ENCODE data around the gene MEOX1. TPM values are rescaled to one million over a fixed set of nuclear protein-coding genes. Genes with fewer than 3 reads are reported as not detected.

The MEOX1 gene
- total RNA-seq, 1 donor from 2014 or later, result not detected

DNA sequence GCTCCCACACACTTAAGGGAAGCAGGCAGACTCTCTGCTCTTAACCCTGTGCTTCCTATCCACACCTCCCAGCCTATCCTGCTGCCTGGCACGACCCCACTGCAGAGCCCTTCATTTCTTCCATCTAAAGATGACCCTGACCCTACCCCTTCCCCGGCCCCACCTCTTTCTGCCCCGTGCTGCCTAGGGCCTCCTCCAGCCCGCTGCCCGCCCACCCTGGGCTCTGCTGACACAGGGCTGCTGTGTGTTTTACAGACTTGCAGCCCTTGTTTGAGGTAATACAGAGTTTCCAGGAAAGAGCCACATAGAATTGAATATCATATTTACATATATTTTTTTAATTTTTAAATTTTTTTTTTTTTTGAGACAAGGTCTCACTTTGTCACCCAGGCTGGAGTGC is 42.0 kb downstream of the MEOX1 start:
- no peak for DNase-seq (ENCODE audit: low read depth)
- Histone ChIP-seq H3K27me3 (ENCODE audit: insufficient read depth, low read length) (peaks cover 1% of the 10 kb centered on the region), H3K79me2 (ENCODE audit: insufficient read depth, low read length) (no peaks in the 10 kb centered on the region), H3K4me1 (ENCODE audit: insufficient read depth, low read length) (no peaks in the 10 kb centered on the region), H3K27ac (ENCODE audit: low read depth, low read length) (no peak overlapping the region), H3K36me3 (ENCODE audit: insufficient read depth, low read length) (no peaks in the 10 kb centered on the region), H3K9me3 (ENCODE audit: insufficient read depth, low read depth, low read length) (no peaks in the 10 kb centered on the region), H4K20me1 (ENCODE audit: insufficient read depth, low read length) (no peaks in the 10 kb centered on the region), H3K4me2 (ENCODE audit: low read length) (no peak overlapping the region), H3K9ac (ENCODE audit: low read length) (no peak overlapping the region), H2AFZ (ENCODE audit: low read depth, low read length) (no peak overlapping the region), H3K4me3 (ENCODE audit: insufficient read depth, low read depth, low read length) (no peak overlapping the region)
- H3K9me3 Mint-ChIP-seq (ENCODE audit: unreplicated experiment), result no peaks in the 10 kb centered on the region
- no peaks in the 10 kb centered on the region for H3K4me1 Mint-ChIP-seq (ENCODE audit: low read depth, unreplicated experiment)
- TF ChIP-seq, protein P1, sequence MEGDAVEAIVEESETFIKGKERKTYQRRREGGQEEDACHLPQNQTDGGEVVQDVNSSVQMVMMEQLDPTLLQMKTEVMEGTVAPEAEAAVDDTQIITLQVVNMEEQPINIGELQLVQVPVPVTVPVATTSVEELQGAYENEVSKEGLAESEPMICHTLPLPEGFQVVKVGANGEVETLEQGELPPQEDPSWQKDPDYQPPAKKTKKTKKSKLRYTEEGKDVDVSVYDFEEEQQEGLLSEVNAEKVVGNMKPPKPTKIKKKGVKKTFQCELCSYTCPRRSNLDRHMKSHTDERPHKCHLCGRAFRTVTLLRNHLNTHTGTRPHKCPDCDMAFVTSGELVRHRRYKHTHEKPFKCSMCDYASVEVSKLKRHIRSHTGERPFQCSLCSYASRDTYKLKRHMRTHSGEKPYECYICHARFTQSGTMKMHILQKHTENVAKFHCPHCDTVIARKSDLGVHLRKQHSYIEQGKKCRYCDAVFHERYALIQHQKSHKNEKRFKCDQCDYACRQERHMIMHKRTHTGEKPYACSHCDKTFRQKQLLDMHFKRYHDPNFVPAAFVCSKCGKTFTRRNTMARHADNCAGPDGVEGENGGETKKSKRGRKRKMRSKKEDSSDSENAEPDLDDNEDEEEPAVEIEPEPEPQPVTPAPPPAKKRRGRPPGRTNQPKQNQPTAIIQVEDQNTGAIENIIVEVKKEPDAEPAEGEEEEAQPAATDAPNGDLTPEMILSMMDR (IDR thresholded peaks at IDR 0.05; ENCODE audit: insufficient read depth, low read depth, low read length), result no peak
- TF ChIP-seq EZH2 (IDR thresholded peaks at IDR 0.05; ENCODE audit: insufficient read depth, low read length), result no peak
- peaks cover 44% of the 10 kb centered on the region for H3K27me3 Mint-ChIP-seq (ENCODE audit: low read depth, unreplicated experiment)
- H3K36me3 Mint-ChIP-seq (ENCODE audit: low read depth, unreplicated experiment), result no peaks in the 10 kb centered on the region
- no peak for FAIRE-seq
- H3K4me3 Mint-ChIP-seq (ENCODE audit: unreplicated experiment), result no peak overlapping the region
- H3K27ac Mint-ChIP-seq (ENCODE audit: unreplicated experiment), result no peak overlapping the region

DNA sequence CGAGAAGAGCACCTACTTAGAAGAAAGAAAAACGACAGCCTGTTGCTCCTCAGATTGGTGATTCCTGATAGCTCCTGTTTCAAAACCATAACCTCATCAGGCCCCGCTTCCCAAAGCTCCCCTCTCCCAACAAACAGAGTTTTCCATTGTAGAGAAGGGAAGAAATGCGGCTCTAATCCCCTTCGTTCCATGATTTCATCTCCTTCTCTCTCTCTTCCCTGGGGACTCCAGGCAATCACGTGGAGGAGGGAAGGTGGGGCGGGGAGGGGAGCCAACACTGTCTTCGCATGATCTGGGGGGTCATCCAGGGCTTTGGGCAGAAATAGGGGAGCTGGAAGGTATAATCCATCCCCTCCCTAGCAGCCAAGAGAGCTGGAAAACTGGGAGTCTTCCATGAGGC is 43.4 kb downstream of the MEOX1 start:
- H3K27ac ChIP-seq (ENCODE audit: low read depth, low read length), result no peak overlapping the region
- Mint-ChIP-seq H3K9me3 (ENCODE audit: unreplicated experiment) (no peaks in the 10 kb centered on the region), H3K27me3 (ENCODE audit: low read depth, unreplicated experiment) (peaks cover 50% of the 10 kb centered on the region), H3K36me3 (ENCODE audit: low read depth, unreplicated experiment) (no peaks in the 10 kb centered on the region), H3K4me3 (ENCODE audit: unreplicated experiment) (no peak overlapping the region), H3K4me1 (ENCODE audit: low read depth, unreplicated experiment) (no peaks in the 10 kb centered on the region), H3K27ac (ENCODE audit: unreplicated experiment) (no peak overlapping the region)
- H3K9me3 ChIP-seq (ENCODE audit: insufficient read depth, low read depth, low read length), result no peaks in the 10 kb centered on the region
- DNase-seq (ENCODE audit: low read depth) (no peak), FAIRE-seq (no peak)
- no peak for TF ChIP-seq EZH2 (IDR thresholded peaks at IDR 0.05; ENCODE audit: insufficient read depth, low read length)
- TF ChIP-seq, protein P1 (IDR thresholded peaks at IDR 0.05; ENCODE audit: insufficient read depth, low read depth, low read length), result no peak
- H3K27me3 ChIP-seq (ENCODE audit: insufficient read depth, low read length), result peaks cover 3% of the 10 kb centered on the region
- no peak overlapping the region for H3K9ac ChIP-seq (ENCODE audit: low read length)
- H3K36me3 ChIP-seq (ENCODE audit: insufficient read depth, low read length), result no peaks in the 10 kb centered on the region
- no peaks in the 10 kb centered on the region for H3K79me2 ChIP-seq (ENCODE audit: insufficient read depth, low read length)
- H3K4me1 ChIP-seq (ENCODE audit: insufficient read depth, low read length), result no peaks in the 10 kb centered on the region
- no peak overlapping the region for H2AFZ ChIP-seq (ENCODE audit: low read depth, low read length)
- H3K4me2 ChIP-seq (ENCODE audit: low read length), result no peak overlapping the region
- no peak overlapping the region for H3K4me3 ChIP-seq (ENCODE audit: insufficient read depth, low read depth, low read length)
- no peaks in the 10 kb centered on the region for H4K20me1 ChIP-seq (ENCODE audit: insufficient read depth, low read length)

DNA sequence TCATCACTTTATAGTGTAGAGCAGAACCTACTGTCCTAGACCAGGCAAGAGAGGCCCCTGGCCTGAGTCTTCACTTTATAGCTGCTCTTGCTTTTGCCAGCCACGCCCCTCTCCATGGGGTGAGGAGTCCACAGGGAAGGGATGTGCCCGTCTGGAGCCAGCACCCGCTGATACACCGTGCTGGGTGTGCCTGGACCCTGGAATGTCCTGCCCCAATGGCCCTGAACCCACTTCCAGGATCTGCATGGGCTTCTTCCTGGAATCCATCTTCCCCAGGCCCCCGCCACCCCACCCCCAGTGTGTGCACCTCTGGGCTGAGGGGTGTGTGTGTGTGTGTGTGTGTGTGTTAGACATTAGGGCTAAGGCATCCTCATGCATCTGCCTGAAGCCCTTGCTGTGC is 44.9 kb downstream of the MEOX1 start:
- Histone ChIP-seq H3K4me1 (ENCODE audit: insufficient read depth, low read length) (no peaks in the 10 kb centered on the region), H3K27ac (ENCODE audit: low read depth, low read length) (no peak overlapping the region), H3K4me3 (ENCODE audit: insufficient read depth, low read depth, low read length) (no peak overlapping the region), H4K20me1 (ENCODE audit: insufficient read depth, low read length) (no peaks in the 10 kb centered on the region), H3K79me2 (ENCODE audit: insufficient read depth, low read length) (no peaks in the 10 kb centered on the region), H2AFZ (ENCODE audit: low read depth, low read length) (no peak overlapping the region), H3K27me3 (ENCODE audit: insufficient read depth, low read length) (peaks cover 3% of the 10 kb centered on the region), H3K36me3 (ENCODE audit: insufficient read depth, low read length) (no peaks in the 10 kb centered on the region), H3K9ac (ENCODE audit: low read length) (no peak overlapping the region), H3K9me3 (ENCODE audit: insufficient read depth, low read depth, low read length) (no peaks in the 10 kb centered on the region), H3K4me2 (ENCODE audit: low read length) (no peak overlapping the region)
- Mint-ChIP-seq H3K27me3 (ENCODE audit: low read depth, unreplicated experiment) (peaks cover 50% of the 10 kb centered on the region), H3K4me1 (ENCODE audit: low read depth, unreplicated experiment) (no peaks in the 10 kb centered on the region), H3K27ac (ENCODE audit: unreplicated experiment) (no peak overlapping the region), H3K9me3 (ENCODE audit: unreplicated experiment) (peaks cover 2% of the 10 kb centered on the region), H3K4me3 (ENCODE audit: unreplicated experiment) (no peak overlapping the region), H3K36me3 (ENCODE audit: low read depth, unreplicated experiment) (peaks cover 3% of the 10 kb centered on the region)
- DNase-seq (ENCODE audit: low read depth) (no peak), FAIRE-seq (no peak)
- no peak for TF ChIP-seq EZH2 (IDR thresholded peaks at IDR 0.05; ENCODE audit: insufficient read depth, low read length)
- TF ChIP-seq, protein P1 (IDR thresholded peaks at IDR 0.05; ENCODE audit: insufficient read depth, low read depth, low read length), result no peak
